Muscle layer of duodenum (tissue), 2 donors: ENCODE results near the gene FOXK1.
"Not testable (repeated sequence)": the region's sequence is repeated elsewhere in the genome, so short reads cannot be mapped to it uniquely, and the experiment has no call there.

ENCODE experiments used
- H3K27ac ChIP-seq: one replicate; pipeline ENCODE4 v1.7.0; 2013; ENCODE audit warnings: mild to moderate bottlenecking, low read length
- H3K27me3 ChIP-seq: one replicate; pipeline ENCODE4 v1.7.0; 2013; ENCODE audit warnings: low read depth, mild to moderate bottlenecking, control low read depth, low read length
- H3K36me3 ChIP-seq, 2 donors: one replicate each; pipeline ENCODE4 v1.7.0; 2013; ENCODE audit warnings: low read length in 2 of 2, control low read depth in 1 of 2, mild to moderate bottlenecking in 1 of 2; ENCODE audit not compliant: insufficient read depth in 2 of 2, control insufficient read depth in 1 of 2
- H3K4me1 ChIP-seq, 2 donors: one replicate each; pipeline ENCODE4 v1.7.0; 2013; ENCODE audit warnings: low read length in 2 of 2, mild to moderate bottlenecking in 2 of 2, control low read depth in 1 of 2, moderate library complexity in 1 of 2; ENCODE audit not compliant: insufficient read depth in 2 of 2, control insufficient read depth in 1 of 2
- H3K4me3 ChIP-seq, 2 donors: one replicate each; pipeline ENCODE4 v1.7.0; 2013; ENCODE audit warnings: low read length in 2 of 2, low read depth in 1 of 2, mild to moderate bottlenecking in 1 of 2
- H3K9me3 ChIP-seq, 2 donors: one replicate each; pipeline ENCODE4 v1.7.0; 2013; ENCODE audit warnings: low read length in 2 of 2, control low read depth in 1 of 2, mild to moderate bottlenecking in 1 of 2; ENCODE audit not compliant: control insufficient read depth in 1 of 2
- donor health status: healthy.

Gene FOXK1

GRCh38 chr7:4689151-4689550, 7.1 kb downstream of the FOXK1 start:
- Histone ChIP-seq H3K4me3 (no peak overlapping the region), H3K27ac (no peak overlapping the region), H3K27me3 (no peaks in the 10 kb centered on the region), H3K36me3 (no peaks in the 10 kb centered on the region), H3K9me3 (no peaks in the 10 kb centered on the region), H3K4me1 (peaks cover 0 to 46% of the 10 kb centered on the region in 2 donors)

DNA sequence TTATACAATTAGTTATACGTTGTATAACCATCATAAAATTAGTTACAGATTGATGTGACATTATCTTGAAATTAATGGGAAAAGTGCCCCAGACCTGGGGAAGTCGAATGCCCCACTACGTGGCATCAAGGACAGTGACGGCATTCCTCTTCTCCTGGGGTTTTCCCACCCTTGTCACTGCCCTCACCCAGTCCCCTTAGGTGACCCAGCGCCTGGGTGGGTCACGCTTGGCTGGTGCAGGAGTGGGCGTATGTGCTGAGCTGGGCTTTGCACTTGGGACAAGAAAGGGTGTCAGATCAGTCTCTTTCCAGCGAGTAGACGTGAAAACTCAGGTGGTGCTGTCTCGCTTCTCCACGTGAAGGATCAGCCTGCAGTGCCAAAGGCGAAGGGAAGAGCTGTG, 7.6 kb downstream of the FOXK1 start:
- Histone ChIP-seq H3K4me3 (peak overlapping the region; percentile 14 to 17), H3K4me1 (peaks cover 0 to 46% of the 10 kb centered on the region in 2 donors), H3K9me3 (no peaks in the 10 kb centered on the region), H3K27me3 (no peaks in the 10 kb centered on the region), H3K36me3 (no peaks in the 10 kb centered on the region), H3K27ac (no peak overlapping the region)

- Histone ChIP-seq H3K4me3 (no peak overlapping the region), H3K4me1 (peaks cover 0 to 39% of the 10 kb centered on the region in 2 donors), H3K27ac (no peak overlapping the region), H3K9me3 (no peaks in the 10 kb centered on the region), H3K27me3 (no peaks in the 10 kb centered on the region), H3K36me3 (no peaks in the 10 kb centered on the region)
Measured at GRCh38 chr7:4690953-4691856, 9.1 kb downstream of the FOXK1 start.

GRCh38 chr7:4692055-4692454, 10.0 kb downstream of the FOXK1 start:
- Histone ChIP-seq H3K4me1 (peaks cover 0 to 34% of the 10 kb centered on the region in 2 donors), H3K9me3 (no peaks in the 10 kb centered on the region), H3K36me3 (no peaks in the 10 kb centered on the region), H3K27ac (no peak overlapping the region), H3K4me3 (no peak overlapping the region), H3K27me3 (no peaks in the 10 kb centered on the region)

GRCh38 chr7:4692622-4693021, 10.5 kb downstream of the FOXK1 start:
- not testable (repeated sequence) for H3K36me3 ChIP-seq, H3K4me3 ChIP-seq, H3K9me3 ChIP-seq, H3K27me3 ChIP-seq, H3K27ac ChIP-seq
- H3K4me1 ChIP-seq = peaks cover 0 to 34% of the 10 kb centered on the region in 2 donors

- Histone ChIP-seq H3K27ac (no peak overlapping the region), H3K36me3 (no peaks in the 10 kb centered on the region), H3K4me3 (no peak overlapping the region), H3K9me3 (no peaks in the 10 kb centered on the region), H3K4me1 (peaks cover 0 to 34% of the 10 kb centered on the region in 2 donors), H3K27me3 (no peaks in the 10 kb centered on the region)
Measured at GRCh38 chr7:4693152-4693551, 11.1 kb downstream of the FOXK1 start.

DNA sequence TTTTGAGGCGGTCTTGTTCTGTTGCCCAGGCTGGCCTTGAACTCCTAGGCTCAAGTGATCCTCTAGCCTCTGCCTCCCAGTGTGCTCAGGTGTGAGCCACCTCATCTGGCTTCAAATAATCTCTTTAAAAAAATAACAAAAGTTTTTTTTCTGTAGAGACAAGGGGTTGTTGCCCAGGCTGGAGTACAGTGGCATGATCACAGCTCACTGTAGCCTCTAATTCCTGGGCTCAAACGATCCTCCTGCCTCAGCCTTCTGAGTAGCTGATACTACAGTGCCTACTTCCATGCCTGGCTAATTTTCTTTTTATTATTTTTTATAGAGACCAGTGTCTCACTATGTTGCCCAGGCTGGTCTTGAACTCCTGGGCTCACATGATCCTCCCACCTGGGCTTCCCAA, 11.7 kb downstream of the FOXK1 start:
- H3K27ac ChIP-seq = no peak overlapping the region
- no peaks in the 10 kb centered on the region for H3K36me3 ChIP-seq
- H3K4me1 ChIP-seq = peaks cover 0 to 30% of the 10 kb centered on the region in 2 donors
- H3K4me3 ChIP-seq = no peak overlapping the region
- no peaks in the 10 kb centered on the region for H3K27me3 ChIP-seq
- no peaks in the 10 kb centered on the region for H3K9me3 ChIP-seq

DNA sequence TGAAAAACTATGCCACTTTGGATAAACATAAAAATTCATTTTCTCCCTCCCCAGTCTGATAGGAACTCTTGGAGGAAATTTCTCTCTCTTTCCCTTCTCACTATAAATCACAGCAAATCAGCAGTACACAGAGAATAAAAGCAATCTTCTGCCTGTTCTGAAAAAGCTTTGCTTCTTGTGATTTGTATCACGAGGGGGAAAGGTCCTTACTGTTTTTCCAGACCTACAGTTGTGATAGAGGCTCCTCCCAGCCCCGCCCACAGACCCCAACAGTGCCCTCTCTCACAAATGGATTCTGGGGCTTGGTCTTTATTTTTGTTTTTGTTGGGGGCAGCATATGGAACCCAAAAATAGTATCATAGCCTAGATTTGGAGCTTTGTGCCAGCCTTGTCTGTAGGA, 12.2 kb downstream of the FOXK1 start:
- H3K27me3 ChIP-seq = no peaks in the 10 kb centered on the region
- no peaks in the 10 kb centered on the region for H3K9me3 ChIP-seq
- H3K4me1 ChIP-seq = peaks cover 0 to 26% of the 10 kb centered on the region in 2 donors
- no peaks in the 10 kb centered on the region for H3K36me3 ChIP-seq
- H3K27ac ChIP-seq = peak overlapping the region; percentile 70
- H3K4me3 ChIP-seq = no peak overlapping the region

GRCh38 chr7:4698707-4699275, 16.7 kb downstream of the FOXK1 start:
- Histone ChIP-seq H3K27ac (no peak overlapping the region), H3K4me3 (no peak overlapping the region), H3K36me3 (no peaks in the 10 kb centered on the region), H3K27me3 (no peaks in the 10 kb centered on the region), H3K4me1 (peaks cover 0 to 36% of the 10 kb centered on the region in 2 donors), H3K9me3 (no peaks in the 10 kb centered on the region)

DNA sequence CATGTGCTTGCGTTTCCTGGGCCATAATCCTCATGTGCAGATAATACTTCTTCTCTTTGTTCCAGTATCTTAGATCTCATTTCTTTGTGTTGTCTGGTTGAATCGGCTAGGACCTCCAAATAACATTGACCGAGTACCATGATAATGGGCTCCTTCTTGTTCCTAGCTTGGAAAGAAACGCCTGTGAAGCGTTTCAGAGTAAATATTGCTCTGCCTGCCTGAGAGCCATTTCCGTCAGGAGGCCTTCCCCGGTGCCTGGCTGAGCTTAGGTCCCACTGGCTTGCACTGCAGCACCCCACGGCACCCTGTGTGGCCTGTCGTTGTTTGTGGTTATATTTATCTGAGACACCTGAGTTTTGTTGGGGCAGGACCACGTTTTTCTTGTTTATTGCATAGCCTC, 17.7 kb downstream of the FOXK1 start:
- H3K27ac ChIP-seq = peak overlapping the region; percentile 8

GRCh38 chr7:4700577-4701235, 18.6 kb downstream of the FOXK1 start:
- Histone ChIP-seq H3K9me3 (no peaks in the 10 kb centered on the region), H3K4me3 (no peak overlapping the region), H3K4me1 (peaks cover 0 to 26% of the 10 kb centered on the region in 2 donors), H3K36me3 (no peaks in the 10 kb centered on the region), H3K27me3 (no peaks in the 10 kb centered on the region), H3K27ac (peak overlapping the region; percentile 8)

More for the DNA sequence above, 17.7 kb downstream of the FOXK1 start:
- Histone ChIP-seq H3K27me3 (no peaks in the 10 kb centered on the region), H3K36me3 (no peaks in the 10 kb centered on the region), H3K4me3 (no peak overlapping the region), H3K4me1 (peaks cover 0 to 32% of the 10 kb centered on the region in 2 donors), H3K9me3 (no peaks in the 10 kb centered on the region)
